HG02840 (cell line): ENCODE results near the gene OR5V1.
"Not testable (repeated sequence)": the region's sequence is repeated elsewhere in the genome, so short reads cannot be mapped to it uniquely, and the experiment has no call there.

Source experiments
- ATAC-seq: cut with Tn5 transposase; IDR thresholded peaks from one replicate; pipeline ENCODE4 v1.9.1; 2021; ENCODE audit warnings: mild to moderate bottlenecking, moderate library complexity, moderate number of reproducible peaks; ENCODE audit not compliant: unreplicated experiment, low FRiP score

OR5V1 gene

DNA sequence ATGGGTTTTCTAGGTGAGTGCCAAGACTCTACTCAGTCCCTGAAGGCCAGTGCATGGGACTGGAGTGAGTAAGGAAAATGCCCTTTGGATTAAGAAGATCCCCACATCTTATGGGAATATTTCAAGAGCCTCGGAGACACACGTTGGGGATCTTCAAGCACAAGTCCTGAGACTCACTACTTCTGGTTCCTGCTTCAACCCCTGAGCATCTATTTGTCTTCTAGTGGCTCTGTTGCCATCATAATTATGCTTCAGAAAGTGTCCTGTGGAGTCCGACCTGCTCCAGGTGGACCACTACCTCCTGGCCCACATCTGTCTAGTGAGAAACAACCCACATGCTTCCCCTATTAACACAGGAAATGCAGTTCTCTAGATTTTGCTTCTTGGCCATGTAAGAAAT is at the start of gene OR5V1:
TSS of gene OR5V1 (minus strand) at position 101 of the 400 bp plus-strand sequence. CDS start 12,670 bp downstream, outside the sequence.
- no peak for ATAC-seq

DNA sequence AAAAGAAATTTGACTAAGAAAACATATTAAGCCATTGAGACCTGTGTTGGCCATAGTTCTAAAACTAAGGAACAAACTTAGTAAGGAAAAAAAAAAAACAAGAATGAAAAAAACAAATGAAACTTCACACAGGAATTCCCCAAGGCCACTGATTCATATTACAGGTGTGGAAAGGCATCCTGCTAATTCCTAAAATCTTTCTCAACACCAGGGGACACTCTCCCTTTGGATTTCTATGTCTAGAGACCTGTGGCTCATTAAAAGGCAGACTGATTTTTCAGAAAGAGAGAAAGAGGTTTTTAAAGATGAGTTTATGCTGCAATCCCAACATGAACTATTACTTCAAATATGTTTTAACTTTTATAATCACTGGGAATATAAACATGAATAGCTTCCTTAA is 45.9 kb upstream of the OR5V1 start, which contains the start of gene OR12D1:
TSS of gene OR12D1 (plus strand) at position 341 of the 400 bp plus-strand sequence.
- no peak for ATAC-seq

DNA sequence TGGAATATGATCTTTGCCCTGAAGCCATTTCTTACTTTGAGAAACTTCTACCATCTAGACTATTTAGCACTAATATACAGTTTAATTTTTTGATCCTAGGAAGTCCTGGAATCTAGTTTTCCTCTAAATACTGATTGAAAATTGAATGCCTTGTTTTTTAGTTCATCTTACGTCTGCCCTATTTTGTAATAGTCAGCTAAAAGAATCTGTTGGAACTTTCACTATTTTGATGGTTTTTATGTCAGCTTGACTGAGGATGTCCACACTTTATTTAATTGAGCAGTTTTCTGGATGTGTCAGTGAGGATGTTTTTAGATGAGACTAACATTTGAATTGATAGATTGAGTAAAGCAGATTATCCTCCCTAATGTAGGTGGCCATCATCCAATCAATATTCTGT is 35.1 kb upstream of the OR5V1 start:
- no peak for ATAC-seq

DNA sequence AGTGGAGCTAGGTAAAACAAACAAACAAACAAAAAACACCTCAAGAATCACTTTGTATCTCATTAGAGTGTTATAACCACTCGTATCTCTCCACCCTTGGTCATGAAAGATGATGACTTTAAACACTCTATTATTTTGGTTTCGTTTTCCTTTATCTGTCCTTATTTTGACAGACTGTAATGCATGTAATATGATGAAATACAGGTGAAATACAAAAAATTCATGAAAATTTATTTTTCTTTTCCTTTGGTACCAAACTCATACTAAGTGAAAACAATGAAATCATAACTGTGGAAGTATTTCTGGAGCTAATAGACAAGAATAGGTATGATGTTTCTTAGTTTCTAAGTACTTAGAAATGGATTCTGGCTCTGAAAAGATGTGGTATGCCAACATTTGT is 30.9 kb upstream of the OR5V1 start:
- no peak for ATAC-seq

DNA sequence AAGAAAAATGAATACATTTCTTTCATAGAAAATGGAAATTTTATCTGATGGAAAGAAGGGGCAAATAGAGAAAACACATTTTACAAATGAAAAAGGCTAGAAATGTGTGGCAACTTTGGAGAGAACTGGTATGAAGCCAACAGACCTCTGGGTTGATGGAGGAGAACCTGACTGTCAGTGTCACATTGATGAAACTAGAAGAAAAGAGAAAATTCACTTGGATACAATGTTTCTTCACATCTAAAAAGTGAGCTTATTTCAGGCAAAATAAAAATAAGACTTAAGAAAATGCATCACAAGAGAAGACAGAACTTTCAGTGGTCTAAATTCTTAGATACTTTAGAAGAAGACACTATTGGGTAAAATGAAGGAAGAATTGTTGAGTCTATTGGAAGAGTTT is 26.7 kb upstream of the OR5V1 start, which contains the start of gene OR12D2:
TSS of gene OR12D2 (plus strand) at position 301 of the 400 bp plus-strand sequence. CDS start 1,069 bp downstream, outside the sequence.
- no peak for ATAC-seq

DNA sequence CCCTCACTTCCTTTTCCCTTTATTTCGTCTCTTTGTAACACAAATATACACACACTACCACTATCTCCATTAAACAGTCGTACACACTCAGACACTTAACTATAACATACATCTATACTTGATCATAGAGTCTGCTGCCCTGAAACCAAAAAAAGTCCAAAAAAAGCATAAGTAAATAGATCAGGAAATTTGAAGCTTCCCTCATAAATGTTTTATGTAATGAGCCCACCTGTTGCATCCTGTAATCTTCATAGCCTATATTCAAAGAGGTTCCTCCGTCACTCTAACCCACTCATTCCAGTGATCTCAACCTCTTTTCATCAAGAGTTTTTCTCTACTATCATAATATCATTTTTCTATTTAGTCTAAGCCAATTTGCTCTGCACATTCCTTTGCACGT is 19.9 kb upstream of the OR5V1 start:
- ATAC-seq = no peak

DNA sequence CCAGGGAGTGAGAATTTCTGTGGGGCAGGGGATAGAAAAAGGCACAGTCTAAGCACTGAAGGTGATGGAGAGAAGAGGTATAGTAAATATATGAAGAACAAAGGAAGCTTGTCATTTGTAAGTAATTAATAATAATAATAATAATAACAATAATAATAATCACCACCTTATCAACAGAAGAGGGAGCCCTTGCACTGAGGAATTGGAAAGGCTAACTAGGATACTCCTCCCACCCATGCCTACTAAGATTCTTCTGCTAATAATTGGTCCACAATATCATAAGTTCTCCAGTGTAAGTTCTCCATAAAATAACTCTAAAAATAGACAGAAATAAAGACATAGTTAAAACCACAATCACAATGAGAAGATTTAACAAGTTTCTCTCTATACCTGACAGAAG is 7.3 kb upstream of the OR5V1 start:
- no peak for ATAC-seq

DNA sequence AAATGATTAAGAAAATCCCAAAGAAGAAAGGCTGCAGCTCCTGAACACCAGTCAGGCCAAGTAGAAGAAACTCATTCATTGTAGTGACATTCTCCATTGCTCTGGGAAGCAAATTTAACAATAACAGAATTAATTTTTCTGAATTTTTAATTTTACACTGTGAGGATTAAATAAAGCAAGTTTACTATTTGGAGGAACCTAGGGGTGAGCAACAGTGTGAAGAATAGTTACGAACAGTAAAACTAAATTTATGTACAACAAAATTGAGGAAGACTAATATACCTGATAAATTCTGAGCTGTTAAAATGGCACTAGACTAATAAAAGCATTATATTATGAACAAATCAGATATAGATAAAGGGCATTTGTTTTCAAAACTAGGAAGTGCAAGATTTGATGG is 6.5 kb upstream of the OR5V1 start, which contains the start of gene OR12D3:
TSS of gene OR12D3 (minus strand) at position 101 of the 400 bp plus-strand sequence. CDS start at position 97, 4 bp downstream.
- no peak for ATAC-seq

DNA sequence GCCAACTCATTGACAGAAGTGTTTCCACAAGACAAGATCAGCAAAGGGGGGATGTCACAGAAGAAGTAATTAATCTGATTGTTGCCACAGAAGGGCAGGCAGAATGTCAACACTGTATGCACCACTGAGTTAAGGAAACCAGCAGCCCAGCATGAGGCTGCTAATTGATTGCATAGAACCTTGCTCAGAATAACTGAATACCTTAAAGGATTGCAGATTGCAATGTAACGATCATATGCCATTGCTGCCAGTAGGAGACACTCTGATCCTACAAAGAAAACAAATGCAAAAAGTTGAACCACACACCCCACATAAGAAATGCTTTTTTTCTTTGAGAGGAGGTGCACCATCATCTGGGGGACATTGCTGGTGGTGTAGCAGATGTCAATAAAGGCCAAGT is 13.1 kb downstream of the OR5V1 start:
- no peak for ATAC-seq

DNA sequence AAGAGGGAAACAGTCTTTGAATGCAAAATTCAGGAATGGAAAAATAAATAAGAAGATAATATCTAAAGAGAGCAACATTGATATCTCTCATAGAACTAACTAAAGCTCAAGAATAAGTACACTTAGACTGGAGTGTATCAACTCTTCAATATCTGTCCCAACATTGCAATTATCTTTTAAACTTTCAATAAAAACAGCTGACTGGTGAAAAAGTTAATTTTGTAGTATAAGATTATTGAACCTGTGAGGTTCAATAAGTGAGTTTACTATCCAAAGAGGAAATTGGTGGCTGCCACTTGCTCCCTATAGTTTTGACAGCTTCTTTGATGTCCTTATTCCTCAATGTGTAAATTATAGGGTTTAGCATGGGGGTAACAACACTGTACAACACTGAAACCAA is 13.7 kb downstream of the OR5V1 start:
- no peak for ATAC-seq

DNA sequence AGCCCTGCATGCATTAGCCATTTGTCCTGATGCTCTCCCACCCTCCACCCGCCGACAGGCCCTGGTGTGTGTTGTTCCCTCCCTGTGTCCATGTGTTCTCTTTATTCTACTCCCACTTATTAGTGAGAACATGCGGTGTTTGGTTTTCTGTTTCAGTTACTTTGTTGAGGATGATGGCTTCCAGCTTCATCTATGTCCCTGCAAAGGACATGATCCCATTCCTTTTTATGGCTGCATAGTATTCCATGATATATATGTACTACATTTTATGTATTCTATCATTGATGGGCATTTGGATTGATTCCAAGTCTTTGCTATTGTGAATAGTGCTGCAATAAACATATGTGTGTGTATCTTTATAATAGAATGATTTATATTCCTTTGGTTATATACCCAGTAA is 19.3 kb downstream of the OR5V1 start:
- ATAC-seq = not testable (repeated sequence)

DNA sequence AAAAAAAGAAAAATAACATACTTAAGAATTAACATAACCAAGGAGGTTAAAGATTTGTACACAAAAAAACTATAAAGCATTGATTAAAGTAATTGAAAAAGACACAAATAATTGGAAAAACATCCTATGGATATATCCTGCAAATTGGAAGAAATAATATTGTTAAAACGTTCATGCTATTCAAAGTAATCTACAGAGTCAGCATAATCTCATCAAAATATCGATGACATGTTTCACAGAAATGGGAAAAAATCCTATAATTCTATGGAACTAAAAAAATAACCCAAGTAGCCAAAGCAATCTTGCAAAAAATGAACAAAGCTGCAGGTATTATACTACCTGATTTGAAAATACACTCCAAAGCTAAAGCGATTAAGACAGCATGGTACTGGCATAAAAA is 23.3 kb downstream of the OR5V1 start:
- no peak for ATAC-seq

DNA sequence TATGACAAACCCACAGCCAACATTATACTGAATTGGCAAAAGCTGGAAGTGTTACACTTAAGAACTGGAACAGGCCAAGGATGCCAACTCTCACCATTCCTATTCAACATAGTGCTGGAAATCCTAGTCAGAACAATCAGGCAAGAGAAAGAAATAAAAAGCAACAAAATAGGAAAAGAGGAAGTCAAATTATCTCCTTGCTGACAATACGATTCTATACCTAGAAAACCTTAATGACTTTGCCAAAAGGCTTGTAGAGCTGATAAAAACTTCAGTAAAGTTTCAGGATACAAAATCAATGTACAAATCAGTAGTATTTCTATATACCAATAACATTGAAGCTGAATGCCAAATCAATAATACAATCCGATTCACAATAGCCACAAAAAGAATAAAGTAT is 32.4 kb downstream of the OR5V1 start:
- ATAC-seq = no peak

DNA sequence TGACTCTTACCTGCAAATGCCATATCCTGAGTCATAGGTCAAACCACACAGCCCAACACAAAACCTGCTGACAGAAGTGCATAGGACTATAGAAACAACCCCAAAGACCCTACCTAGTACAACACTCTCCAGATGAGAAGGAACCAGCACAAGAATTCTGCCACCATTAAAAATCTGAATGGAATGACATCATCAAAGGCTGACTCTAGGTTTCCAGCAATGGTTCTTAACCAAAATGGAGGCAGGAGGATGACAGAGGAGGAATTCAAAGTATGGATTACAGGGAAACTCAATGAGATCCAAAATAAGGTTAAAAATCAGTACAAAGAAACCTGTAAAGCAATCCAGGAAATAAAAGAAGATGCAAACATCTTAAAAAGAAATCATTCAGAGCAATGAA is 36.0 kb downstream of the OR5V1 start:
- ATAC-seq = no peak

DNA sequence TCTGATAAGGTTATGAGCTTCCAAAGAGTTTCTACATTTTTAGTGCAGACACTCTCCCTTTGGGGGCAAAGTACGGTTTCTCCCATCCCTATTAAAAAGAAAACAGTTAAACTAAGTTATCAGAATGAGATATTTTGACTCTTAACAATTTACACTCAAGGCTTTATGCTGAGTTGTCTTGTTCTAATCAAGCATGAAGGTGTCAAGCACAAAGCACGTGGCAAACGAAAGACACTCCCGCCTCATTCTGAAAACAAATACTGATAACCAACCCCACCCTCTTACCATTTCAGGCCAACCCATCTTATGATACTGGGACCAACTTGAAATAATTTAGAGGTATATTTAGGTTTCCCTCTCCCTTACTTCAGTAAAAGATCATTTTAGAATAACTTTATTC is 42.9 kb downstream of the OR5V1 start:
- no peak for ATAC-seq

DNA sequence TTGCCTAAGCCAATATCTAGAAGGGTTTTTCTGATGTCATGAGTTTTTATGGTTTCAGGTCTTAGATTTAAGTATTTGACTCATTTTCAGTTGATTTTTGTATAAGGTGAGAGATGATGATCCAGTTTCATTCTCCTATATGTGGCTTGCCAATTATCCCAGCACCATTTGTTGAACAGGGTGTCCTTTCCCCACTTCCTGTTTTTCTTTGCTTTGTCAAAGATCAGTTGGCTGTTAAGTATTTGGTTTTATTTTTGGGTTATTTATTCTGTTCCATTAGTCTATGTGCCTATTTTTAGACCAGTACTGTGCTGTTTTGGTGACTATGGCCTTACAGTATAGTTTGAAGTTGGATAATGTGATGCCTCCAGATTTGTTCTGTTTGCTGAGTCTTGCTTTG is 45.3 kb downstream of the OR5V1 start:
- not testable (repeated sequence) for ATAC-seq

DNA sequence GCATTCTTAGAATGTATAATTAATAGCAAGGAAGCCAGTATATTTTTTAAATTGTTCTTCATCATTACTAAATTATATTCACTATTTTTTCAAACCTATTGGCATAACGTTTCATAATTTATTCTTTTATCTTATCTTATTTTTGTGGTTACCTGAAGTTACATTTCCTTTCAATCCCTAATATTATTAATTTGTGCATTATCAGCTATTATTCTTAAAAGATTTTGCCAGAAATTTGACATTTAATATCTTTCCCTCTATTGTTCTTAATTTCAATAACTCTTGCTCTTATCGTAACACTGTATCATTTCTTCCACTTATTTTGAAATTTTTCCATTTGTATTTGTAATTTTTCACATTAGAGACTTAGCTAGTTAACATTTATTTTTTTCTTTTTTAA is 48.7 kb downstream of the OR5V1 start:
- ATAC-seq = no peak
